ENCODE data around the gene NAALADL2.

DNA sequence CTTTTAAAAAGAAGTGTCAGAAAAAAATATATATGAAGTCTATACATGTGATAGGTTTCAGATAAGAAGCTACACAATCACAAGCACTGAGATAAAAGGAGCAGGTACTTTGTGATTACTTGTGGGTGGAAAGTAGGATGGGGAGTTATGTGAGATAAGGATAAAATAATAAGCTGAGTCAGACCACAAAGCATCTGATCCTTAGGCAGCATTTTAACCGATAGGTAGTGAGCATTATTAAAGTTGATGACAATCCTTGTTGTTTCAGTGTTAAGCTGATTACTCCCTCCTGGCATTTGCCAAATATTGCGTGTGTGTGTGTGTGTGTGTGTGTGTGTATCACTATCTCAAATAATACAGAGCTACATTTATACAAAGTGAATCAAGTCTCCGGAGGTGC is 483.1 kb downstream of the NAALADL2 start:
- TF ChIP-seq, protein P1, sequence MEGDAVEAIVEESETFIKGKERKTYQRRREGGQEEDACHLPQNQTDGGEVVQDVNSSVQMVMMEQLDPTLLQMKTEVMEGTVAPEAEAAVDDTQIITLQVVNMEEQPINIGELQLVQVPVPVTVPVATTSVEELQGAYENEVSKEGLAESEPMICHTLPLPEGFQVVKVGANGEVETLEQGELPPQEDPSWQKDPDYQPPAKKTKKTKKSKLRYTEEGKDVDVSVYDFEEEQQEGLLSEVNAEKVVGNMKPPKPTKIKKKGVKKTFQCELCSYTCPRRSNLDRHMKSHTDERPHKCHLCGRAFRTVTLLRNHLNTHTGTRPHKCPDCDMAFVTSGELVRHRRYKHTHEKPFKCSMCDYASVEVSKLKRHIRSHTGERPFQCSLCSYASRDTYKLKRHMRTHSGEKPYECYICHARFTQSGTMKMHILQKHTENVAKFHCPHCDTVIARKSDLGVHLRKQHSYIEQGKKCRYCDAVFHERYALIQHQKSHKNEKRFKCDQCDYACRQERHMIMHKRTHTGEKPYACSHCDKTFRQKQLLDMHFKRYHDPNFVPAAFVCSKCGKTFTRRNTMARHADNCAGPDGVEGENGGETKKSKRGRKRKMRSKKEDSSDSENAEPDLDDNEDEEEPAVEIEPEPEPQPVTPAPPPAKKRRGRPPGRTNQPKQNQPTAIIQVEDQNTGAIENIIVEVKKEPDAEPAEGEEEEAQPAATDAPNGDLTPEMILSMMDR (conservative IDR thresholded peaks at IDR 0.05; ENCODE audit: low read depth, low read length), result no peak
- no peak for TF ChIP-seq EZH2 (IDR thresholded peaks at IDR 0.05; ENCODE audit: low read length, unreplicated experiment)
- TF ChIP-seq EZH2phosphoT487 (IDR thresholded peaks at IDR 0.05; ENCODE audit: borderline replicate concordance, low read length), result no peak
